SK-N-MC (cell line): ENCODE measurements around the gene BICC1.

ENCODE experiments used
- DNase-seq: peaks from one replicate; pipeline ENCODE4 v3.0.0-alpha.2; 2011; ENCODE audit warnings: low read depth, low spot score
- H3K27ac ChIP-seq: fragments of 200-600 bp; sonication (generic); 2 replicates; pipeline ENCODE4 v1.5.1; 2016; ENCODE audit warnings: mixed run types
- H3K36me3 ChIP-seq: fragments of 200-600 bp; sonication (generic); 2 replicates; pipeline ENCODE4 v1.6.1; 2017; ENCODE audit warnings: antibody characterized with exemption, low read length, mixed read lengths; ENCODE audit not compliant: insufficient read depth
- H3K4me3 ChIP-seq: fragments of 200-600 bp; sonication (generic); 2 replicates; pipeline ENCODE4 v1.5.1; 2016
- H3K9ac ChIP-seq: fragments of 200-600 bp; sonication (generic); 2 replicates; pipeline ENCODE4 v1.8.0; 2017; ENCODE audit warnings: mixed run types, mixed read lengths; ENCODE audit not compliant: insufficient read length
- H3K9me3 ChIP-seq: fragments of 200-600 bp; sonication (generic); 2 replicates; pipeline ENCODE4 v1.6.1; 2017; ENCODE audit warnings: low read depth, mild to moderate bottlenecking, antibody characterized with exemption, low read length, moderate library complexity, mixed read lengths
- EZH2 ChIP-seq: fragments of 200-600 bp; sonication (generic); IDR thresholded peaks from one replicate; pipeline ENCODE4 v1.6.1; 2017; ENCODE audit warnings: antibody characterized with exemption
- FOXP2 ChIP-seq: optimal IDR thresholded peaks from 2 replicates; pipeline ENCODE3; 2011; ENCODE audit warnings: mild to moderate bottlenecking, moderate library complexity; ENCODE audit not compliant: insufficient read depth; ENCODE audit errors: extremely low read length, control extremely low read depth
- POLR2AphosphoS5 ChIP-seq: IDR thresholded peaks from 2 replicates; pipeline ENCODE4 v1.6.1; 2012; ENCODE audit warnings: mild to moderate bottlenecking, low read depth, low read length, borderline replicate concordance

Gene BICC1

GRCh38 chr10:58791137-58791536, 278.5 kb downstream of the BICC1 start:
- H3K9ac ChIP-seq: no peak overlapping the region
- DNase-seq: no peak
- no peak overlapping the region for H3K27ac ChIP-seq
- TF ChIP-seq FOXP2 (no peak), EZH2 (no peak), POLR2AphosphoS5 (no peak)
- H3K9me3 ChIP-seq: no peaks in the 10 kb centered on the region
- H3K4me3 ChIP-seq: no peak overlapping the region
- no peaks in the 10 kb centered on the region for H3K36me3 ChIP-seq

GRCh38 chr10:58795560-58795959, 282.9 kb downstream of the BICC1 start:
- TF ChIP-seq POLR2AphosphoS5 (no peak), EZH2 (no peak), FOXP2 (no peak)
- no peak overlapping the region for H3K4me3 ChIP-seq
- H3K9me3 ChIP-seq: no peaks in the 10 kb centered on the region
- no peak overlapping the region for H3K27ac ChIP-seq
- H3K9ac ChIP-seq: no peak overlapping the region
- DNase-seq: no peak
- H3K36me3 ChIP-seq: no peaks in the 10 kb centered on the region

GRCh38 chr10:58796242-58796641, 283.6 kb downstream of the BICC1 start:
- Histone ChIP-seq H3K4me3 (no peak overlapping the region), H3K27ac (no peak overlapping the region), H3K9me3 (no peaks in the 10 kb centered on the region), H3K36me3 (no peaks in the 10 kb centered on the region), H3K9ac (no peak overlapping the region)
- no peak for DNase-seq
- no peak for TF ChIP-seq EZH2
- TF ChIP-seq POLR2AphosphoS5: no peak
- TF ChIP-seq FOXP2: no peak

- Histone ChIP-seq H3K9me3 (no peaks in the 10 kb centered on the region), H3K36me3 (no peaks in the 10 kb centered on the region), H3K27ac (no peak overlapping the region), H3K9ac (no peak overlapping the region), H3K4me3 (no peak overlapping the region)
- no peak for DNase-seq
- no peak for TF ChIP-seq FOXP2
- TF ChIP-seq EZH2: no peak
- TF ChIP-seq POLR2AphosphoS5: no peak
Observed at GRCh38 chr10:58796824-58797223, 284.2 kb downstream of the BICC1 start.

GRCh38 chr10:58797356-58797755, 284.7 kb downstream of the BICC1 start:
- no peaks in the 10 kb centered on the region for H3K36me3 ChIP-seq
- no peak overlapping the region for H3K4me3 ChIP-seq
- no peaks in the 10 kb centered on the region for H3K9me3 ChIP-seq
- H3K27ac ChIP-seq: no peak overlapping the region
- TF ChIP-seq FOXP2: no peak
- no peak overlapping the region for H3K9ac ChIP-seq
- DNase-seq: no peak

- H3K4me3 ChIP-seq: no peak overlapping the region
- no peak for DNase-seq
- H3K9ac ChIP-seq: no peak overlapping the region
- H3K27ac ChIP-seq: no peak overlapping the region
- TF ChIP-seq EZH2 (no peak), FOXP2 (no peak), POLR2AphosphoS5 (no peak)
- H3K9me3 ChIP-seq: no peaks in the 10 kb centered on the region
- no peaks in the 10 kb centered on the region for H3K36me3 ChIP-seq
Observed at GRCh38 chr10:58802047-58802446, 289.4 kb downstream of the BICC1 start.

GRCh38 chr10:58806323-58806722, 293.7 kb downstream of the BICC1 start:
- H3K4me3 ChIP-seq: no peak overlapping the region
- H3K9ac ChIP-seq: no peak overlapping the region
- H3K36me3 ChIP-seq: no peaks in the 10 kb centered on the region
- TF ChIP-seq EZH2 (no peak), POLR2AphosphoS5 (no peak), FOXP2 (no peak)
- no peak overlapping the region for H3K27ac ChIP-seq
- DNase-seq: no peak
- H3K9me3 ChIP-seq: no peaks in the 10 kb centered on the region

- TF ChIP-seq POLR2AphosphoS5 (no peak), EZH2 (no peak), FOXP2 (no peak)
- Histone ChIP-seq H3K9ac (no peak overlapping the region), H3K4me3 (no peak overlapping the region), H3K9me3 (no peaks in the 10 kb centered on the region), H3K36me3 (no peaks in the 10 kb centered on the region), H3K27ac (no peak overlapping the region)
- DNase-seq: no peak
Observed at GRCh38 chr10:58806970-58807628, 294.4 kb downstream of the BICC1 start.

GRCh38 chr10:58807629-58808022, 295.0 kb downstream of the BICC1 start:
- DNase-seq: no peak
- no peak overlapping the region for H3K4me3 ChIP-seq
- no peak overlapping the region for H3K27ac ChIP-seq
- H3K9me3 ChIP-seq: no peaks in the 10 kb centered on the region
- no peaks in the 10 kb centered on the region for H3K36me3 ChIP-seq
- H3K9ac ChIP-seq: no peak overlapping the region
- TF ChIP-seq FOXP2: no peak
- no peak for TF ChIP-seq POLR2AphosphoS5
- no peak for TF ChIP-seq EZH2
